ENCODE results near the gene MTREX.

MTREX gene

DNA sequence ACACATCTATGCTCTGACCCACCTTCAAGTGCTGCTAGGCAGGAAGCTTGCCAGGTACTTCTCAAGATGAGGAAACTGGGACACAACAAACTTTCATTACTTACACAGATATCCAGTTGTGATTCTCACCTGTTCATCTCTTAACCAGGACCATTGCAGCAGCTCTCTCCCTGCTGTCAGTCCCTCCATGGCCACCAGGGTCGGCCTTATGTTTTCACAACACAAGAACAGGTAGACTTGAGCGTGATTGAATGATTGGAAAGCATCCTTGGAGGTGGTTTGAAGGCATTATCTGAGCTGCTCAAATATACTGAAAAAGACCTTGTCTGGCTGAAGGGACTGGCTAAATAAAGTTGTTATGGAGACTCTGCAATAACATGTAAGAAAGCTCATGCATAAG, 94.4 kb downstream of the MTREX start:
- no peak overlapping the region for H3K4me3 ChIP-seq (ENCODE audit: control insufficient read depth, low read depth, low read length)
- TF ChIP-seq, protein P1, sequence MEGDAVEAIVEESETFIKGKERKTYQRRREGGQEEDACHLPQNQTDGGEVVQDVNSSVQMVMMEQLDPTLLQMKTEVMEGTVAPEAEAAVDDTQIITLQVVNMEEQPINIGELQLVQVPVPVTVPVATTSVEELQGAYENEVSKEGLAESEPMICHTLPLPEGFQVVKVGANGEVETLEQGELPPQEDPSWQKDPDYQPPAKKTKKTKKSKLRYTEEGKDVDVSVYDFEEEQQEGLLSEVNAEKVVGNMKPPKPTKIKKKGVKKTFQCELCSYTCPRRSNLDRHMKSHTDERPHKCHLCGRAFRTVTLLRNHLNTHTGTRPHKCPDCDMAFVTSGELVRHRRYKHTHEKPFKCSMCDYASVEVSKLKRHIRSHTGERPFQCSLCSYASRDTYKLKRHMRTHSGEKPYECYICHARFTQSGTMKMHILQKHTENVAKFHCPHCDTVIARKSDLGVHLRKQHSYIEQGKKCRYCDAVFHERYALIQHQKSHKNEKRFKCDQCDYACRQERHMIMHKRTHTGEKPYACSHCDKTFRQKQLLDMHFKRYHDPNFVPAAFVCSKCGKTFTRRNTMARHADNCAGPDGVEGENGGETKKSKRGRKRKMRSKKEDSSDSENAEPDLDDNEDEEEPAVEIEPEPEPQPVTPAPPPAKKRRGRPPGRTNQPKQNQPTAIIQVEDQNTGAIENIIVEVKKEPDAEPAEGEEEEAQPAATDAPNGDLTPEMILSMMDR (conservative IDR thresholded peaks at IDR 0.05; ENCODE audit: control insufficient read depth, insufficient read depth, low read depth, low read length), result peak; percentile 15
- DNase-seq (ENCODE audit: low read depth), result no peak

DNA sequence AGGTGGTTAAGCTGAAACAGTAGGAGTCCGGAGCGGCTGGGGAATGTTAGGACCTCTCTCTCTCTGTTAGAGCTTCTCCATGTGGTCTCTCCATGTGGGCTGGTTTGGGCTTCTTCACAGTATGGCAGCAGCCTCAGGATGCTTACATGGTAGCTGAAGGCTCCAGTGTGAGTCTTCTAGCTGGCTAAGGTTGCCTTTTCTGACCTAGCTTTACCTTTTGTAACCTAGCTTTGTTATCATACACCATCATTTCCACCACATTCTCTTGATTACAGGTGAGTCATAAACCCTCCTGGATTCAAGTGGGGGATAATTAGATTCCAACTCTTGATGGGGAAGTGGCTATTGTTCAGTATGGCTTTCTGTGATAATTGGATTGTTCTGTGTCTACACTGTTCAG, 98.5 kb downstream of the MTREX start:
- no peak for DNase-seq (ENCODE audit: low read depth)
- TF ChIP-seq, protein P1 (conservative IDR thresholded peaks at IDR 0.05; ENCODE audit: control insufficient read depth, insufficient read depth, low read depth, low read length), result no peak

DNA sequence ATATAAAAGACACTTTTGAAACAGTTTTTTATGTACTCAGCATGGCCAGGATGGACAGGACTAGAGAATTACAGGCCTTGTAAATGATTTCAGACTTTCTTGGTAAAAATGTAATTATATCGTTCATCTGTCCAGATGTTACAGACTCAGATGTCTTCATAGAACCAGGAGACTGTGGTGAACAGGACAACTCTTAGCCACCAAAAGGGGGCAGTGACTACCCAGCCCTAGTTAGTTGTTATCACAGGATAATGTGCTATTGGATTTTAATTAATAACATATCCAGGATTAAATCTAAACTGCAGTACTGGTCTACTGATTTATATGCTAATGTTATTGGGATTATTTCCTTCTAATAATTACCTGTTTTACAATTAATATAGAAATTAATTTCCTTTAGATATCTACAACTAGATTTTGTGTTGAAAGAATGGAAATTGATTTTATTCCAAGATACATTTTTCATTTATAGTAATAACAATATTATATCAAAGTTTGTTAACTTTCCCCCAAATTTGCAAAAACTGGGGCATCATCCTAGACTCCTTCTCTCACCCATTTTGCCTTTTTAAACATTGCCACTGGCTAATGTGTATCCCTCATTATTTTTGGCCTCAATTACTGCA, 99.4 kb downstream of the MTREX start:
- TF ChIP-seq, protein P1 (conservative IDR thresholded peaks at IDR 0.05; ENCODE audit: control insufficient read depth, insufficient read depth, low read depth, low read length), result peak; percentile 90
- H3K4me3 ChIP-seq (ENCODE audit: control insufficient read depth, low read depth, low read length), result no peak overlapping the region
- peak; percentile 78 for DNase-seq (ENCODE audit: low read depth)

More for the DNA sequence above, 98.5 kb downstream of the MTREX start:
- no peak overlapping the region for H3K4me3 ChIP-seq (ENCODE audit: control insufficient read depth, low read depth, low read length)

DNA sequence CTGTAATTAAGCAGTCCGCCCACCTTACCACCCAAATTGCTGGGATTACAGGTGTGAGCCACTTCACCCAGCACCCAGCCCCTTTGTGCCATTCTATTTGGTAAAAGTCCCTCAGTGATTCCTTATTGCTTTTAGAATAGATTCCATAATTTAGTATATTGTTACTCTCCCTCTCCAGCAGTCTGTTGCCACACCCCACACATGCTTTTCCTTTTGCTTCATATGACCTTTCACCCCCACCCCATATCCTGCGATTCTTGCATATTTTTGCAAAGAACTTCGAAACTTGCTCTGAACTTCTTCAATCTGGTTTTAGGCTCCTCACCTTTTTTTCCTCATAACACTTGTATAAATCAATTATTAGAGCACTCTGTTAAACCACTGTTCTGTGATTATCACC, 100.2 kb downstream of the MTREX start:
- no peak for DNase-seq (ENCODE audit: low read depth)
- TF ChIP-seq, protein P1 (conservative IDR thresholded peaks at IDR 0.05; ENCODE audit: control insufficient read depth, insufficient read depth, low read depth, low read length), result no peak
- H3K4me3 ChIP-seq (ENCODE audit: control insufficient read depth, low read depth, low read length), result no peak overlapping the region

DNA sequence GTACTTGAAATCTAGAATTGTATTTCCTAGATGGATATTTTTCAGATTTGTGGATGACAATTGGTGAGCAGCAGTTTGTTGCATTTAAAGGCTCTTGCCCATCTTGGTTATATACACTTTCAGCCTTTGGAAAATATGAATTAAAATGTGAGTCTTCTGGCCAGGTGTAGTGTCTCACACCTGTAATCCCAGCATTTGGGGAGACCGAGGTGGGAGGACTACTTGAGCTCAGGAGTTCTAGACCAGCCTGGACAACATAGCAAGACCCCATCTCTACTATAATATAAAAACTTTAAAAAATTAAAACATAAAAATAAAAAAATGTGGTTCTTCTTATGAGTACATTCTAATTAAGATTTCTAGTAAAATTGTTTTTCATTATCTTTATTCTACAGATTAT, 102.0 kb downstream of the MTREX start:
- TF ChIP-seq, protein P1 (conservative IDR thresholded peaks at IDR 0.05; ENCODE audit: control insufficient read depth, insufficient read depth, low read depth, low read length), result no peak
- no peak for DNase-seq (ENCODE audit: low read depth)
- no peak overlapping the region for H3K4me3 ChIP-seq (ENCODE audit: control insufficient read depth, low read depth, low read length)

DNA sequence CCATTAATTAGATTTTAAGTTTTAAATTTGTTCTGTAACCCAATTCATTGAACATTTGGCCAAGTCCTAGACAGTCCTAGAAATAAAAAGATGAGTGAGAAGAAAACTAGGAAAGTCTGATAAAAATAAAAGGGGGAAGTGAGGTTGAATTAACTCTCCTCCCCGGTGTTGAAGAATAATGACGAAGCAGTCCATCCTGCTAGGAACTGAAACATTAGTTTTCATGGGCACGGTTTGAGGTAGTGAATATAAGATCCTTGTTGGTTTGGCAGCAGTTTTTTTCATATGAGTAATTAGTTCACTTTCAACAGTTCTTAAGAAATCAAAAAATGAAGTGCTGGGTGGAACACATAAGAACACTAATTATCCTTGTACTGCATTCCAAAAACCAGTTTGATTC, 103.1 kb downstream of the MTREX start:
- TF ChIP-seq, protein P1 (conservative IDR thresholded peaks at IDR 0.05; ENCODE audit: control insufficient read depth, insufficient read depth, low read depth, low read length), result no peak
- DNase-seq (ENCODE audit: low read depth), result no peak
- H3K4me3 ChIP-seq (ENCODE audit: control insufficient read depth, low read depth, low read length), result no peak overlapping the region

DNA sequence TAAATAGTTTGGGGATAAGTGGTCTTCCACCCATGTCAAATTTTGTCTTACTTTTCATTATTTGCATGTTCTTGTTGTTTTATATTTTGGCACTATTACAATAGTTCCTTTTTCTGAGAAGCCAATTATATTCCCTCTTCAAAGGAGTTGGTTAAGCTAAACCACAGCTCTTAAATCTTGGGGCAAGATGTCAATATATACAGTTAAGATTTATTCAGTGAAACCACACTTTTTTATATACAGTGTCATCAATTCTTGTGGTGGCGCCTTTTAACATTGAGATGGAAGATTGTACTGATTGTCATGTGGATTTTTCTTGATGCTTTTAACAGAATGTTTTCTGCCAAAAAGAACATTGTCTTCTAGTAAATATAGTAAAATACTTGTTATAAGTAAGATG, 104.1 kb downstream of the MTREX start:
- no peak overlapping the region for H3K4me3 ChIP-seq (ENCODE audit: control insufficient read depth, low read depth, low read length)
- DNase-seq (ENCODE audit: low read depth), result no peak
- TF ChIP-seq, protein P1 (conservative IDR thresholded peaks at IDR 0.05; ENCODE audit: control insufficient read depth, insufficient read depth, low read depth, low read length), result no peak

Data from fibroblast of mammary gland (primary cell).